Stimulated activated CD8-positive, alpha-beta memory T cell treated with anti-CD3 and anti-CD28 coated beads, Interleukin-7, amount 100 ng/mL, for 24 hours (primary cell): Measurements from ENCODE around the gene RAI14.
"Not testable (repeated sequence)": the region's sequence is repeated elsewhere in the genome, so short reads cannot be mapped to it uniquely, and the experiment has no call there.

Source experiments
- DNase-seq: peaks from one replicate; pipeline ENCODE4 v3.0.0-alpha.2; 2020; ENCODE audit warnings: low read depth

Gene RAI14

DNA sequence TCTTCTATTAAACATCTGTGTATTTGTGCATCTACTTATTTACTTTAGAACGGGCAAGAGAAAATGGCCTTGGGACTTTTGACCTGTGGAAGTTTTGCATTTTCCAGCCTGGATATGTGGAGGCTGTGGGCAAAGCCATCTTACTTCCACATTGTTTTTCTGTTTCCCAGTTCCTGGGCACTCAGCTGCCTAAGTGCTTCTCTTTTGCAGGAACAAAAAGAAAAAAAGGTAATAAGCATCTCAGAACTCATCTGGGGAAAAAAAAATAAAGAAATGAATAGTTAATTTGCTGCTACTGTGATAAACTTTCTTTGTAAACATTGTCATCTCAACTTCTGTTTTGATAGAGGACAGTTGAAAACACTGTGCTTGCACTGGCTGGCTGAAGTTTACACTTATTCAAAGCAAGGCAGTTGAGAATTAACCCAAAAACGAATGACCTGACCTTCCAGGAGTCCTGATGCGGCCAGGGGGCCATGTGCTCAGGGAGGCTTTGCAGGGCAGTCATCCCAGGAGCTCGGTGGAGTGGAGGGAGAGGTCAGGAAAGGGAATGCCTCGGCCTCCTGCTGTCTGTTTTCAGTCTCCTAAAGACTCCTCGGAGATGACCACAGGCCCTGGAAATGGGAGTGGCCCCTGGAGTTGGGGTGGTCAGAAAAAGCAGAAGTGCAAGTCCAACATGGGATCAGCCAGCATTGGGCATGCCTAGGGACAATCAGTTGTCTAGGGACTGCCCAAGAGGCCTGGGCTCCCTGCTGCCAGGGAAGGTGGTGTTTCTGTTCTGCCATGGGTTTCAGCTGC lies 75.5 kb downstream of the RAI14 start:
- no peak for DNase-seq

DNA sequence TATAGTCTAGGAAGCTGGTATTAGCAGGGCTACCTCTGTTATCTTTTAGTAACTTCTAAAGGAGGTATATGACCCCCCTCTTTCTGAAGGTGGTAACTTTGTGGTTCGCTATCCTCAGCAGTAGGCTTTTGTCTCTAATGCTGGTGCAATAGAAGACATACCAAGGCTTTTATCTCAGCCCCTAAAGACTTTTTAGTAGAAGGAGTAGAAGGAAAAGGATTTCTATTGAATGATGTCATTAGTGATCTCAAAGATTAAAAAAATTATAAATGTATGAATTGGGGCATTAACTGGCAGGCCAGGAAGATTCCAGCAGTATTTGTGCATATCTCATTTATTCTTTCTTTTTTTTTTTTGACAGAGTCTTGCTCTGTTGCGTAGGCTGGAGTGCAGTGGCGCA lies 78.2 kb downstream of the RAI14 start:
- no peak for DNase-seq

DNA sequence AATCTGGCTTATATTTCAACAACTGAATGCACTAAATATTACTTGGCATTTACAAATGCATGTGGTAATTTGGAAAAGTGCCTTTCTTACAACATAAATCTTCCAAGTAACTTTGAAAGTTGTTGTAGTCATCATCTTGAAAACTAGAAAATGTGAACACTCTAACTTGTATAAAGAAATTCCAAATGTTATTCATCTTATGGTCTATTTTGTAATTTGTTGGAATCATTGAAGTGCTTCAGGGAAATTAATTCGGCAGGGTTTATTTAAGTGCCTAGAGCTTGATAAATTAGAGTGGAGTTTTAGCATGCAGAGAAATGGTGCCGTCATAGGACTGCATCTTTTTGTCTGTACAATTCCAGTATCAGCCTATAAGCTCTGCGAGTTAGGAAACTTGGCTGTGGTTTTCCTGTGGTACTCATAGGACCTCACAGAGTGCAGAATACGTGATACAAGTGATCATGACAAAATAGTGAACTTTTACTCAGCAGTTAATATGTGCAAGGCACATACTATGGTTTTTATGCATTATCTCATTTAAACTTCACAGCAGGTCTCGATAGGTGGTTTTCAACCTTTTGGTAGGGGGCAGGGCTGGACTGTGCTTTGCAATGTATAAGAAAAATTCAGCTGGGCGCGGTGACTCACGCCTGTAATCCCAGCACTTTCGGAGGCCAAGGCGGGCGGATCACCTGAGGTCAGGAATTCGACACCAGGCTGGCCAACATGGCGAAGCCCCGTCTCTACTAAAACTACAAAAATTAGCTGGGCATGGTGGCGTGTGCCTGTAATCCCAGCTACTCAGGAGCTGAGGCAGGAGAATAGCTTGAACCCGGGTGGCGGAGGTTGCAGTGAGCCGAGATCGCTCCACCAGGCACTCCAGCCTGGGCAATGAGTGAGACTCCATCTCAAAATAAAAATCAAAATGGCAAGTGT lies 79.6 kb downstream of the RAI14 start:
- no peak for DNase-seq

DNA sequence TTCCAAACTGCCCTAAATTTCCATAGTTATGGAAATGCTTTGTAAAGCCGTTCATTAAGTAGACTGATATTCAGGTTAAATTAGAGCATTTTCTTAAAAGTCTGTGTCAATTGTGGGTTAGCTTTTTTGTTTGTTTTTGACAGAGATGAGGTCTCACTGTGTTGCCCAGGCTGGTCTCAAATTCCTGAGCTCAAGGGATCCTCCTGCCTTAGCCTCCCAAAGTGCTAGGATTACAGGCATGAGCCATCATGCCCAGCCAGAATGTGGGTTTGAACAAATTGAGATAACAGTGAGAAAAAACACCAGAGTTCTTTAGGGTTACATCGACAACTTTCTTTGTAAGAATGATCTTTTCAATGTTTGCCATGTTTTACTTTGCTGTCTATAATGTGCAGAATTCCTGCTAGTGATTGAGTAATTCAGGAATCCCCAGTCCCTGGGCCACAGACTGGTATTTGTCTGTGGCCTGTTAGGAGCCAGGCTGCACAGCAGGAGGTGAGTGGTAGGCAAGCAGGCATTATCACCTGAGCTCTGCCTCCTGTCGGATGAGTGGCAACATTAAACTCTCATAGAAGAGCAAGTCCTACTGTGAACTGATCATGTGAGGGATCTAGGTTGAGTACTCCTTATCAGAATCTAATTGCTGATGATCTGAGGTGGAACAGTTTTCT lies 80.5 kb downstream of the RAI14 start:
- no peak for DNase-seq

DNA sequence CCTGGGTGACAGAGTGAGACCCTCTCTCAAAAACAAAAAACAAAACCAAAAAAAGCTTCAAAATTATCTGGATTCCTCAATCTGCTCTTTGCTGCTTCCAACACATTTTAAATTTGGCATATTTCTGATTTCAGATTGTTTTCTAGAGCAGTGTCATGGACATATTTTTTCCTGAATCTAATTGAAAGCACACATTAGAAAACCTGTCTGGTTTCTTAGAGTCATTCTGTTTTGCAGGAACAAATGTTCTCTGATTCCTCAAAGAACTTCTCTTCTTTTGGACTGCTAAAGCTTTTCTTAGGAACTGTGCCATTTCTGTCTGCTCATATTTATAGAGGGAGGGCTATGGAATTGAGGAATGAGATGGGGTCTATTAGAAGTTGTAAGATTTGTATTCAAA lies 81.6 kb downstream of the RAI14 start:
- no peak for DNase-seq

DNA sequence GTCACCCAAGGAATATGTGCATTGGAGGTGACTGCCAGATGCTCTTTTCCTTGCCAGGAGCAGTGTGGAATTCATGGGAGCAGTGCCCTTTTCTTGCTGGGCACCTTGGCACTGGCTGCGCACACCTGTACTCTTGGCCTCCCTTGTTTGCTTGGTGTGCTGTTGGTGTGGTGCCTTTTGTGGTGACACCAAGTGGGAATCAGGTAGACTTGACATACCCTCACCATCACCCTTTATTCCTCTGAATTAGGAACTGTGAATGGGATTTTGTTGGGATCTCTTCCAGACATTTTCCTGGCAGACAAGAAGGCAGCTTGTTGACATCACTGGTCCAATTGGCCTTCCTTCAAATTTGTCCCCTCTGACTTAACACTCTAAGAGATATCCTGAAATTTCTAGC lies 82.3 kb downstream of the RAI14 start:
- no peak for DNase-seq

DNA sequence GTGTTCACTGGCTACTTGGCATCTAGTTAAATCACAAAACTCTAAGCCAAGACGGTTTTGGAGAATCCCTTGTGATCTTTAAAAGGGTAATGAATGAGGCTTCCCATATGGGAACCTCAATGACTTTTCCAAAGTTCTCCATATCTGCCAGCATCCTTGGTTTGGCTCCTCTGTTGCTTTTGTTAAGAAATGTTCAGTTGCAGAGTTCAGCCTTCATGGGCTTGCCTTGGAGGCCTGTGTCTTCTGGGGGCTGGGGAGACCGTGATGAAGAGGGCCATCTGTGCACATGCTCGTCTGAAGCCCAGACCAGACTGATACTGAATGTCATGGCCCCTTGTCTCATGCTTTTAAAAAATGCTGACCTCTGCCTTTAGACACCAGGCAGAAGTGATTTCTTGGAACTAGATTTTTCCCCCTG lies 84.3 kb downstream of the RAI14 start:
- no peak for DNase-seq

DNA sequence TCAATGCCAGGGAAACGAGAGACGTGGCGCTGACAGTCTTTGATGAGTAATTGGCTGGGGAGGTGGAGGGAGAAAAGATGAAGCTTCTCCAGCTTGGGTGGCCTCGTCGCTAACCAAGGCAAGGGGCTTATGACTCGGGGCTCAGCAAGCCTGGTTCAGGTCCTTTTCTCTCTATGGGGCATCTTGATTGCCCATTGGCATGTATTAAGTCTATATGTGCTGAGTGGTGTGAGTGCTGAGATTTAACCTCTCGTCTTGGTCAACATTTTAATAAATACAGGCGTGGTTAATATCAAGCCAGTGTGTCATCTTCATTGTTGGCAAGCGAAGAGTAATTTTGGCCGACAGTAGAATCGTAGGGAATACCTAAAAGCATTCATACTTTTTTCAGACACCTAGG lies 85.9 kb downstream of the RAI14 start:
- no peak for DNase-seq

DNA sequence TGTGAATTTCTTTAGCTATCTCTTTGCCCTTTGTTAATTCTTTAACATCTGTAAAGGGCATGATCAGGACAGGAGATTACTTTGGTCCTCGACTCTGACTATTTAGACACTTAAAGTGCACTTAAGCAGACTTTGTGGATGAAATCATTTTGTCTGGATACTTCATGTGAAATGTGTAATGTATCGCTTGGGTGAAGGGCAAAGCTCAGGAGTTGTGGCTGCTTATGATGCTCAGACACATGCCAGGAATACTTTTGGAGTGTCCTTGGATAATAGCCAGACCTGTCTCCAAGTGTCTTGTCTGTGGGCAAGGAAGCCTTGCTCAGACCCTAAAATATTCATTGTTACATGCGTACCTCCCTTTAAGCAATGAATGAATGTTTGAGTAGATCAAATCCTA lies 87.8 kb downstream of the RAI14 start:
- no peak for DNase-seq

DNA sequence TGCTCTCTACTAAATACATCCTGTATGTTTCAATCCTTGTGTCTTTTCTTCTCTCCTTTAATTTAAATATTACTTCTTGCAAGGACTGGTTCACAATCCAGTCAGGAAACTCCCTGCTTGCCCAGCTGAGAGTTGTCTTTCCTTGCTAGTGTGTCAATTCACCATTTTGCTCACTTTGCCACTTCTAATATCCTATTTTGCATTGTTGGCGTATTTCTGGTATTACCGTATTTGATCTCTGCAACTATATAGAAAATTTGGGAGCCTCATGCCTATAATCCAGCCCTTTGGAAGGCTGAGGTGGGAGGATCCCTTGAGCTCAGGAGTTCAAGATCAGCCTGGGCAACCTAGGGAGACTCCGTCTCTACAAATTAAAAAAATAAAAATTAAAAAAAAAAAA lies 92.3 kb downstream of the RAI14 start:
- DNase-seq, result no peak

DNA sequence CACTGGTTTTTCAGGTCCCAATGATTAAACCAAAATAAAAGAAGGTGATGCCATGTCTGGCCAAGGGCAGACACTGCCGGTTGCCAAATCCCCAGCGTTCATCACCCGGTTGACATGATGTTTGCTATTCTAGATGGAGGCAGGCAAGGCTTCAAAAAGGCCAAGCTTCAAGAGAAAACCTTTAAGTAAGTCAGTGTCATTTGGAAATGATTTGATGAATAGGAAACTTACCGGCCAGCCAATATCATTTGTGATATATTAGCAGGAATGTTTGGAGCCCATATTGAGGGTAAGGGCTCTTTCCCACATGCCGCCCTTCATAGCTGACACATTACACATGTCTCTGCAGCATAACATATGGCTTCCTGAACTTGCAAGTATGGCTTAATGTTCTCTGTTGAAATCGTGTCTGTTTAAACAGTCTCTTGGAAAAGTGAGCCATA lies 93.3 kb downstream of the RAI14 start:
- DNase-seq, result no peak

DNA sequence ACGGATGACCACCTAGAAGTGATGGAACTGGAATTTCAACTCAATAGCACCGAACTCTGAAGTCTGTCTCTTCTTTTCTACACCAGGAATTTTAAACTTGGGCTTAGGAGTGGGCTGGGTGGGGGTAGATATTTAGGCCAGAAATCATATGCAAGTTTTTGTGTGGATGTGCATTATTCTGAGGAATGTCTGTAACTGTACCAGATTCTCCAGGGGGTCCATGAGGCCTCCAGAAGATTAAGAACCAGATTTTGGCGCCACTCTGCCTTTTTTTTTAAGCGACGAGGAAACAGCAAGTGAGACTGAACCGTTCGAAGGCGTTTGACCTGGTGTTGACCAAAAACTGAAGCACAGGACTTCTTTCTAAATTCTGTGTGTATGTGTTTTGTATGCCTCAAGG lies 94.1 kb downstream of the RAI14 start:
- no peak for DNase-seq

DNA sequence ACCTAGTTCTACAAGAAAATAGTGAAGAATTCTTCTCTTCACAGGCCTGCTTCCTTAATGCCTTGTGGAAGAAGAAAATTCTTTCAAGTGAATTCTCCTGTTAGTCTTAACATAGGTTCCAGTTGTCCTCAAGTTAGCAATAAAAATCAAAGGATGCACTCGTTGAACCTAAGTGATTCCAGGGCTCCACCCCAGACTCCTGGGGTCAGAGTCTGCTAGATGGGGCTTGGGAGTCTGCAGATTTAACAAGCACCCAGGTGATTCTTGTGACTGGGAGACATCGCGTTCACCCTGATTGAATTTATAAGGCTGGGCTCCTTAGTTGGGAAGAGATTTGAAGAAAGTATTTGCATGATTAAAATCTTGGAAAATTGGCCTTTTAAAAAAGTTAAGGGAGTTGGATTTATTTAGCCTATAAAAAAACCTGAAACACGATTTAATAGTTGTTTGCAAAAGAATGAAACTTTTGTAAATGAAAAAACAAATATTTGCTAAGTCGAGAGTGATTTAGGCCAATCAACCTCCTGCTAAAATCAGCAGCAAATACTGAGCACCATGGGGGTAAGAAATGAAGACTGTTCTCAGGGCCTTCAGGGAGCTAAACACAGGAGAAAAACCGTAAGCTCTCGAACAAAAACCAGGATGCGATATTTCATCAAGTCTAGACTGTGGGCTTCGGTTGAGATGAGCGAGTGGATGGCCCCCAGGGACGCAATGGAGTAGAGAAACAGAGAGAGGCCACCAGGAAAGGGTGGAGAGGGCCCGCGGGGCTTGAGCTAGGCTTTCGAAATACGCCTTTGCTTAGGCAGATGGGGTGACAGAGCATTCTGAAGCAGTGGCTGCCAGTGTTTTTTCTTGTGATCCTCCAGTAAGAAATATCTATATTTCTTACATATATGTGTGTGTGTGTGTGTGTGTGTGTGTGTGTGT lies 95.9 kb downstream of the RAI14 start:
- no peak for DNase-seq

DNA sequence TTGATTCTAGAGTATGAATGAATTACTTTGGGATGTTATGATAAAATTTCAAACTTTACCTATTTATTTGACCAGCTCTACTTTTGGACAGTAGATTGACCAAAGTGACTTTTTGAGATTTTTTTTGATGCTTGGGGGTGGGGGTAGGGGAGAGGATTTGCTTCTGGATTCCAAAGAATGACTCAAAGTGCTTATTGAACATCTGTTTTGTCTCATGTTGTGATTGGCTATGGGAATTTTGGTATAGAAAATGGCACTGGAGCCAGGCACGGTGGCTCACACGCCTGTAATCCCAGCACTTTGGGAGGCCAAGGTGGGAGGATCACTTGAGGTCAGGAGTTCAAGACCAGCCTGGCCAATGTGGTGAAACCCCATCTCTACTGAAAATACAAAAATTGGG lies 97.1 kb downstream of the RAI14 start:
- DNase-seq, result not testable (repeated sequence)

DNA sequence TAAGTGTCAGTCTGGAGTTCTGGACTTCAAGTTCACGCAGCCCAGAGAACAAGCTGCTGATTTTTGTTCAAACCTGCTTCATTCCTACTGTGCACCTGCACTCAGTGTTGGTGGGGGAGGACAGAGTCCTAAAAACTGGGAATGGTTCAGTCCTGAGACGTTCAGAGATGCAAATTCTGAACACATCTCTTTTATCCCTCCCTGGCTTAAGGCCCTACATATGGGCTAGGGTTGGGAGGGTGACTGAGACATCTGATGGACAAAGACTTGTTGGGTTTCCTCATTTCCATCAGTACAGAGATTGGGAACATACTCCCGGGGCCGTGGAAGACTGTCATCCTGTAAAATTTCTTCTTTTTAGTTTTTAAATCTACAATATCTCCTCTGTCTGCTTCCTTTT lies 99.8 kb downstream of the RAI14 start:
- no peak for DNase-seq

DNA sequence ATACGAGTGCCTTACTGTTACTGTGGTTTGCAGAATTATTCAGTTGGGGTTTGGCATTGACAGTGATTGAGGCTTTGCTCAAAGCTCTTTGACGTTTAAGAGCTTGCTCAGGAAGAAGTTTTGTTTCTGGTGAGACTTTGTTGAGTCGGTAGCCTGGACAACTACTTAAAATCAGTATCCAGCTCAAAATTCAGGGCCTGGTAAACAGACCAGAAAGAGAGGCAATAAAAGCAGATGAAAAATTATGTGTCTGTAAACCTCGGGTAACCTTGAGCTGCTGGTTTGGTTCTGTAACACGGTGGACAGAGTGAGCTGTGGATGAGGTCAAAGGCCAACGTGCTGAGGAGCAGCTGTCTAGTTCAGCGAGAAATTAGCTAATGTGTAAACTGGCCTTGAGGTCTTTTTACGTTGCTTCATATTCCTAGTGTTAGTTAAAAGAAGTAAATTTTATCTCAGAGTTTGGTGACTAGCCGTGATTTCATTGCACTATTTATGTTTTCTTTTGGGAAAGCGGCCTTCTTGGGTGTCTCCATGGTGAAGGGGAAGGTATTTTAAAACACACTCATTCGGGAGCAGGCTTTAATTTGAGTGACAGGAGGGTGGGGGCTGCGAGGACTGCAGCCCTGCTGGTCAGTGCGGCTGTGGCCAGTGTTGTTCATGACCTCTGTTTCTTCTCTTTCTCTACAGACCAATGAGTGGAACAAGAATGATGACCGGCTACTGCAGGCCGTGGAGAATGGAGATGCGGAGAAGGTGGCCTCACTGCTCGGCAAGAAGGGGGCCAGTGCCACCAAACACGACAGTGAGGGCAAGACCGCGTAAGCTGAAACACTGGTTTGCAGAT lies 100.9 kb downstream of the RAI14 start:
- no peak for DNase-seq

DNA sequence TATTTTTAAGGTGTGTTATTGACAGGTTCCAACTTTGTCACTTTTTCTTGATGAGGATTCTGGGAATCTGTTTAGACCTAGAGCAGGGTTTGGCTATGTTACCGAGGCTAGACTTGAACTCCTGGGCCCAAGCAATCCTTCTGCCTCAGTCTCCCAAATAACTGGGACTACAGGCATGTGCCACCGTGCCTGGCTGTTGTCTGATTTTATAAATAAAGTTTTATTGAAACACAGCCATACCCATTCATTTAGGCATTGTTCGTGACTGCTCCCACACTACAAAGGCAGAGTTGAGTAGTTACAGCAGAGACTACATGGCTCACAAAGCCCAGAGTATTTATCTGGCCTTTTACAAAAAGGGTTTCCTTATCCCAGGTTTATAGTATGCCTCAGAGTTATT lies 102.4 kb downstream of the RAI14 start:
- no peak for DNase-seq

DNA sequence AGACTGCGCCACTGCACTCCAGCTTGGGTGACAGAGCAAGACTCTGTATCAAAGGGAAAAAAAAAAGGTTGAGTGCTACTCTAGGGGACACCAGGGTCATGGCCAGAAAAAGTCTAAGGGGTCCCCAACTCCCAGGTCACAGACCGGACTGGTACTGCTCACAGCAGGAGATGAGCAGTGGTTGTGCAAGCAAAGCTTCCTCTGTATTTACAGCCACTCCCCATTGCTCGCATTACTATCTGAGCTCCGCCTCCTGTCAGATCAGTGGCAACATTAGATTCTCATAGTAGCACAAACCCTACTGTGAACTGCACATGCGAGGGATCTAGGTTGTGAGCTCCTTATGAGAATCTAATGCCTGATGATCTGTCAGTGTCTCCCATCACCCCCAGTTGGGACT lies 103.1 kb downstream of the RAI14 start:
- not testable (repeated sequence) for DNase-seq

DNA sequence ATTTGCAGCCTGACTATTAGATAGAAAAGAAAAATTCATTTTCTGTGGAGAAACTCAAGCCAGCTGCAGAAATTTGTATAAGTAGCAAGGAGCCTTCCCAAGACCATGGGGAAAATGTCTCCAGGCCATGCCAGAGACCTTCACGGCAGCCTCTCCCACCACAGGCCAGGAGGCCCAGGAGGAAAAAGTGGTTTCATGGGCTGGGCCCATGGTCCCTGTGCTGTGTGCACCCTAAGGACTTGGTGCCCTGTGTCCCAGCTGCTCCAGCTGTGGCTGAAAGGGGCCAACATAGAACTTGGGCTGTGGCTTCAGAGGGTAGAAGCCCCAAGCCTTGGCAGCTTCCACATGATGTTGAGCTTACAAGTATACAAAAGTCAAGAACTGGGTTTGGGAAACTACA lies 109.5 kb downstream of the RAI14 start:
- DNase-seq, result no peak

DNA sequence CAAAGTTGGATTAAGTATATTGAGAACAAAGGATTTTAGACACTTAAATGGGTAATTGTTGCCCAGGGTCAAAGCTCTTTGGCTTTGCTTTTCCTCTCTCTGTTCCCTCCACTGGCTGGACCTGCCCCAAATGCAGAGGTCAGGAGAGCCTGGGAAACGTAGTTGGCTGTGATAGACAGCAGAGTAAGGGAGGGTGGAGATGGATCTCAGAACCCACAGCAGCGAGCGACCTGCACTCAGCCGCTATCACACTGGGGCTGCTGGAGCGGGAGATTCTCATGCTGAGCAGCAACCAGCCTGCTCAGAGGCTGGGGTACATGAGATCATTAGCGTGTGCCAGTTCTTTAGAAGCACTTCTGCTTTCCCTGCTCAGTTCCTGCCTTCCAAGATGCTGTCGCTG lies 111.1 kb downstream of the RAI14 start:
- no peak for DNase-seq

DNA sequence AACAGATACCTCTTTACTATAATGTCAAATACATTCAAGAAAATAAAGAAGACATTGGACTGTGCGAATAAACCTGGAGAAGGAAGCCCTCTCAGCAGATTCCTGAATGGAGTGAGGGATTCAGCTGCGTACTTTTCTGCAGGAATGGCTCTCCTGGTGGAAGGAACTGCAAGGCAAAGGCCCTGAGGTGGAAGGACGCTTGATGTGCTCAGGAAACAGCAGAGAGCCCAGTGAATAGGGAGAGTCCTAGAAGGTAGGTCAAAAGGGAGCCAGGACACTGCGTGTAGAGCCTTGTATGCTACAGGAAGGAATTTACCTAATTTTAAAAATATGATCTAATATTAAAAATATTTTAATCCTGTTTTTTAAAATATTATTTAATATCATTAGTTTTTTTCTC lies 114.4 kb downstream of the RAI14 start:
- DNase-seq, result no peak
